Hepatocyte (in vitro differentiated cells): ENCODE results near the gene RBCK1. TPM values are rescaled to one million over a fixed set of nuclear protein-coding genes. Genes with fewer than 3 reads are reported as not detected.
A peak's percentile ranks its signal among the peaks of the same experiment; 100 is the strongest.

Experiments used
- DNase-seq: peaks from one replicate; pipeline ENCODE4 v3.0.0-alpha.2; 2016; ENCODE audit warnings: low spot score
- H2AFZ ChIP-seq: fragments of 200-600 bp; sonication (generic); 2 replicates; pipeline ENCODE4 v1.6.0; 2016; ENCODE audit warnings: antibody characterized with exemption, mild to moderate bottlenecking
- H3K27ac ChIP-seq: fragments of 200-600 bp; sonication (generic); 2 replicates; pipeline ENCODE4 v1.5.1; 2016; ENCODE audit warnings: mild to moderate bottlenecking
- H3K27me3 ChIP-seq: fragments of 200-600 bp; sonication (generic); 2 replicates; pipeline ENCODE4 v1.6.1; 2016
- H3K36me3 ChIP-seq: fragments of 200-600 bp; sonication (generic); replicated peaks from 2 replicates; pipeline ENCODE4 v1.5.1; 2016; ENCODE audit warnings: low read depth; ENCODE audit not compliant: insufficient read depth
- H3K4me1 ChIP-seq: fragments of 200-600 bp; sonication (generic); 2 replicates; pipeline ENCODE4 v1.5.1; 2016; ENCODE audit warnings: mild to moderate bottlenecking, moderate library complexity; ENCODE audit not compliant: insufficient read depth
- H3K4me2 ChIP-seq: fragments of 200-600 bp; sonication (generic); 2 replicates; pipeline ENCODE4 v1.6.0; 2016
- H3K4me3 ChIP-seq: fragments of 200-600 bp; sonication (generic); 2 replicates; pipeline ENCODE4 v1.5.1; 2016; ENCODE audit warnings: mild to moderate bottlenecking
- H3K79me2 ChIP-seq: fragments of 200-600 bp; sonication (generic); 2 replicates; pipeline ENCODE4 v1.6.0; 2017; ENCODE audit warnings: mild to moderate bottlenecking
- H3K9me2 ChIP-seq: fragments of 200-600 bp; sonication (generic); replicated peaks from 2 replicates; pipeline ENCODE4 v1.6.0; 2017; ENCODE audit warnings: mild to moderate bottlenecking; ENCODE audit not compliant: insufficient read depth
- H3K9me3 ChIP-seq: fragments of 200-600 bp; sonication (generic); 2 replicates; pipeline ENCODE4 v1.5.1; 2016; ENCODE audit warnings: low read depth, mild to moderate bottlenecking
- H4K20me1 ChIP-seq: fragments of 200-600 bp; sonication (generic); 2 replicates; pipeline ENCODE4 v1.6.0; 2016; ENCODE audit warnings: mild to moderate bottlenecking; ENCODE audit not compliant: insufficient read depth, poor library complexity, severe bottlenecking
- CTCF ChIP-seq: fragments of 200-600 bp; sonication (generic); IDR thresholded peaks from 2 replicates; pipeline ENCODE4 v1.5.1; 2016; ENCODE audit warnings: antibody characterized with exemption, mild to moderate bottlenecking; ENCODE audit not compliant: poor library complexity
- EZH2 ChIP-seq: fragments of 200-600 bp; sonication (generic); IDR thresholded peaks from 2 replicates; pipeline ENCODE4 v1.6.1; 2016; ENCODE audit warnings: antibody characterized with exemption, mild to moderate bottlenecking, borderline replicate concordance
- EZH2phosphoT487 ChIP-seq: fragments of 200-600 bp; sonication (generic); IDR thresholded peaks from one replicate; pipeline ENCODE4 v1.6.1; 2018; ENCODE audit warnings: antibody characterized with exemption, mild to moderate bottlenecking, low read depth, moderate library complexity; ENCODE audit not compliant: unreplicated experiment, severe bottlenecking
- WGBS: methylation state at CpG from one replicate; pipeline ENCODE4 v1.1.6; 2016; ENCODE audit warnings: low lambda C conversion rate; ENCODE audit errors: missing lambda C conversion rate; 5-methylcytosine and 5-hydroxymethylcytosine counted together
- polyA plus RNA-seq: library from polyadenylated mRNA; unstranded; fragments of >200 nt; fragmentation: Nextera tagmentation; extraction: Ambion mirVana; gene quantifications from 2 replicates; pipeline ENCODE4 v1.2.1, GENCODE V29; 2016
- total RNA-seq: library from RNA; depleted of rRNA; stranded (reverse); fragments of >200 nt; gene quantifications from 2 replicates; pipeline ENCODE4 v1.2.3, GENCODE V29; 2014

The RBCK1 gene
- total and polyA plus RNA-seq, 2 experiments from 2014 or later = 76.4 to 80.8 TPM

GRCh38 chr20:399182-399707 lies 8.9 kb upstream of the RBCK1 start:
- H3K4me1 ChIP-seq = peaks cover 6% of the 10 kb centered on the region
- no peaks in the 10 kb centered on the region for H3K27me3 ChIP-seq
- no peaks in the 10 kb centered on the region for H3K36me3 ChIP-seq
- WGBS = 98% methylated on average over 9 of the region's 9 CpGs
- H4K20me1 ChIP-seq = no peaks in the 10 kb centered on the region
- TF ChIP-seq EZH2 (no peak), EZH2phosphoT487 (no peak), CTCF (no peak)
- H3K4me3 ChIP-seq = no peak overlapping the region
- no peaks in the 10 kb centered on the region for H3K9me3 ChIP-seq
- no peak overlapping the region for H2AFZ ChIP-seq
- H3K9me2 ChIP-seq = no peaks in the 10 kb centered on the region
- no peaks in the 10 kb centered on the region for H3K79me2 ChIP-seq
- no peak for DNase-seq
- H3K4me2 ChIP-seq = no peak overlapping the region
- H3K27ac ChIP-seq = no peak overlapping the region

DNA sequence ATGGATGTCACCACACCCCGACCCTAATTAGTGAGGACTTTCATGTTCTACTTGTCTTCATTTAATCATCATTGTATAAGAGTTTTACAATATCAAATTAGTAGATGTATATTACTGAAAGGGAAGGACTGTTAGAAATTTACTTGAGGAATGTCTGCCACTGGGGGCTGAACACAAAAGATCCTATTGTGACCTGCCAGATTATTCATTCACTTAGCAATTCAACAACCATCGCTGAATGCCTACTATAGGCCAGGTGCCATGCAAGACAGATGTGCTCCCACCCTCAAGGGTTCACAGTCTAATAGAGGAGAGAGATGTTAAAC lies 8.0 kb upstream of the RBCK1 start:
- no peak overlapping the region for H2AFZ ChIP-seq
- H3K9me2 ChIP-seq = no peaks in the 10 kb centered on the region
- H3K4me3 ChIP-seq = no peak overlapping the region
- peak overlapping the region; percentile 82 for H3K27ac ChIP-seq
- H4K20me1 ChIP-seq = no peaks in the 10 kb centered on the region
- peaks cover 6% of the 10 kb centered on the region for H3K4me1 ChIP-seq
- DNase-seq = no peak
- no peaks in the 10 kb centered on the region for H3K36me3 ChIP-seq
- H3K4me2 ChIP-seq = no peak overlapping the region
- no peaks in the 10 kb centered on the region for H3K9me3 ChIP-seq
- WGBS = 49% methylated on average over 2 of the region's 2 CpGs
- no peaks in the 10 kb centered on the region for H3K79me2 ChIP-seq
- TF ChIP-seq EZH2phosphoT487 = no peak
- TF ChIP-seq EZH2 = no peak
- no peak for TF ChIP-seq CTCF
- H3K27me3 ChIP-seq = no peaks in the 10 kb centered on the region

DNA sequence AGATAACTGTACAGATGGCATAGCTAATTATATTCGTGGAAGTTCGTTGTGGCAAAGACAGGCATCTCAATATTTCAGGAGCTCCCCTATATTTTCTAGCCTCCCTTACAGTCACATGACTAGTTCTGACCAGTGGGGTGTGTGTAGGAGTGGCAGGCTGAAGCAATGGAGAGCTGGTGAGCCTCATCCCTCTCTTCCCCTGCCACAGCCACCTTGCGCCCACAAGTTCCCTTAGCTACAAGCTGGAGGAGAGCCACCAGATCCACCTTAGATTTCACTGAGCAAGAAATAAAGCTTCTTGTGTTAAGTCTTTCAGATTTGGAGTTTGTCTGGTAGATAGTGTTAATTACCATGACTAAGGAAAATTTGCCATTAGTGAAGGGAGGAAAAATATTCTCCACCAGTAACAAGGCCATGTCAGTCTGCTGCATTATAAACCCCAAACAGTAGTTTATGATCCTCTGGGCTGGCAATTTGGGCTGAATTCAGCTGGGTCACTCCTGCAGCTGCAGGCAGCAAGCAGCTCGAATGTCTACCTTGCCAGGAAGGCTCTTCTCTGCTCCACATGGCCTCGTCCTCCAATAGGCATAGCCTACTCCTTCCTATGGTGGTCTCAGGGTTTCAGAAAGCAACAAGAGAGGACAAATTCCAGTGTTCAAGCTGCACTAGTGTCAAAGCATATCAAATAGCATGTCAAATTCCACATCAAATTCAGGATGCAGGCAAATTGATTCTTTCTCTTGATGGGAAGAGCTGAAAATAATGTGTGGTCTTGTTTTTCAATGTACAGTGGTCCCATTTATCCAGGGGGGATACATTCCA lies 7.4 kb upstream of the RBCK1 start:
- no peak overlapping the region for H2AFZ ChIP-seq
- H4K20me1 ChIP-seq = no peaks in the 10 kb centered on the region
- no peak for TF ChIP-seq CTCF
- TF ChIP-seq EZH2 = no peak
- no peak for TF ChIP-seq EZH2phosphoT487
- H3K4me3 ChIP-seq = no peak overlapping the region
- H3K9me3 ChIP-seq = no peaks in the 10 kb centered on the region
- no peak for DNase-seq
- no peaks in the 10 kb centered on the region for H3K36me3 ChIP-seq
- no peaks in the 10 kb centered on the region for H3K27me3 ChIP-seq
- H3K79me2 ChIP-seq = no peaks in the 10 kb centered on the region
- 83% methylated on average over 5 of the region's 5 CpGs for WGBS
- H3K4me1 ChIP-seq = peaks cover 6% of the 10 kb centered on the region
- H3K27ac ChIP-seq = peak overlapping the region; percentile 82
- no peaks in the 10 kb centered on the region for H3K9me2 ChIP-seq
- no peak overlapping the region for H3K4me2 ChIP-seq
